HG02610 (cell line): Measurements from ENCODE around the gene CACNA2D3.
"Not testable (repeated sequence)": the region's sequence is repeated elsewhere in the genome, so short reads cannot be mapped to it uniquely, and the experiment has no call there.

Experiments used
- ATAC-seq: cut with Tn5 transposase; IDR thresholded peaks from one replicate; pipeline ENCODE4 v1.9.1; 2021; ENCODE audit warnings: mild to moderate bottlenecking, moderate library complexity; ENCODE audit not compliant: unreplicated experiment

CACNA2D3 gene

GRCh38 chr3:55085231-55085630 lies 962.9 kb downstream of the CACNA2D3 start:
- ATAC-seq: no peak

- no peak for ATAC-seq
These were observed 966.9 kb downstream of the CACNA2D3 start for GRCh38 chr3:55089211-55089610.

GRCh38 chr3:55090291-55090690 lies 967.9 kb downstream of the CACNA2D3 start:
- ATAC-seq: no peak

- no peak for ATAC-seq
These were observed 968.4 kb downstream of the CACNA2D3 start for GRCh38 chr3:55090746-55091145.

GRCh38 chr3:55091381-55092225 lies 969.3 kb downstream of the CACNA2D3 start:
- ATAC-seq: no peak

- no peak for ATAC-seq
These were observed 972.3 kb downstream of the CACNA2D3 start for GRCh38 chr3:55094676-55095075.

GRCh38 chr3:55097441-55097840 lies 975.1 kb downstream of the CACNA2D3 start:
- ATAC-seq: no peak

GRCh38 chr3:55105647-55106046 lies 983.3 kb downstream of the CACNA2D3 start:
- no peak for ATAC-seq

- no peak for ATAC-seq
These were observed 984.8 kb downstream of the CACNA2D3 start for GRCh38 chr3:55107187-55107586.

GRCh38 chr3:55111906-55112305 lies 989.6 kb downstream of the CACNA2D3 start:
- not testable (repeated sequence) for ATAC-seq

GRCh38 chr3:55118451-55118850 lies 996.1 kb downstream of the CACNA2D3 start:
- ATAC-seq: no peak

GRCh38 chr3:55119268-55119667 lies 996.9 kb downstream of the CACNA2D3 start:
- ATAC-seq: no peak

GRCh38 chr3:55122312-55122711 lies 1000.0 kb downstream of the CACNA2D3 start:
- no peak for ATAC-seq
